HG03066 (cell line): Measurements from ENCODE around the gene MCMBP.
"Not testable (repeated sequence)": the region's sequence is repeated elsewhere in the genome, so short reads cannot be mapped to it uniquely, and the experiment has no call there.

Experiments
- ATAC-seq: cut with Tn5 transposase; IDR thresholded peaks from one replicate; pipeline ENCODE4 v1.9.1; 2021; ENCODE audit warnings: low read depth; ENCODE audit not compliant: unreplicated experiment

The MCMBP gene

DNA sequence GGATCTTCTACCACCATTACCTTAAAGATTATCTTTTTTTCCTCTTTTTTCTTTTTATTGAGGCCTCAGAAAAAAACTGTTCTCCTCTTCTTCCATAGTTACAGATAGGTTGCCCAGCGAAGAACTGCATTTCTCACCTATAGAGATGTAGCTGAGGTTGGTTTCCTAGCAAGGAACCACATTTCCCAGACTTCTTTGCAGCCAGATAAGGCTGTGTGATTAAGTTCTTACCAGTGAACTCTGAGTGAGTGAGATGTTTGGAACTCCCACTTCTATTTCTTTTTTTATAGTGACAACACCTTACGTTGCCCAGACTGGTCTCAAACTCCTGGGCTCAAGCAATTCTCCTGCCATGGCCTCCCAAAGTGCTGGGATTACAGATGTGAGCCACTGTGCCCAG is 5.9 kb upstream of the MCMBP start:
- ATAC-seq, result no peak

DNA sequence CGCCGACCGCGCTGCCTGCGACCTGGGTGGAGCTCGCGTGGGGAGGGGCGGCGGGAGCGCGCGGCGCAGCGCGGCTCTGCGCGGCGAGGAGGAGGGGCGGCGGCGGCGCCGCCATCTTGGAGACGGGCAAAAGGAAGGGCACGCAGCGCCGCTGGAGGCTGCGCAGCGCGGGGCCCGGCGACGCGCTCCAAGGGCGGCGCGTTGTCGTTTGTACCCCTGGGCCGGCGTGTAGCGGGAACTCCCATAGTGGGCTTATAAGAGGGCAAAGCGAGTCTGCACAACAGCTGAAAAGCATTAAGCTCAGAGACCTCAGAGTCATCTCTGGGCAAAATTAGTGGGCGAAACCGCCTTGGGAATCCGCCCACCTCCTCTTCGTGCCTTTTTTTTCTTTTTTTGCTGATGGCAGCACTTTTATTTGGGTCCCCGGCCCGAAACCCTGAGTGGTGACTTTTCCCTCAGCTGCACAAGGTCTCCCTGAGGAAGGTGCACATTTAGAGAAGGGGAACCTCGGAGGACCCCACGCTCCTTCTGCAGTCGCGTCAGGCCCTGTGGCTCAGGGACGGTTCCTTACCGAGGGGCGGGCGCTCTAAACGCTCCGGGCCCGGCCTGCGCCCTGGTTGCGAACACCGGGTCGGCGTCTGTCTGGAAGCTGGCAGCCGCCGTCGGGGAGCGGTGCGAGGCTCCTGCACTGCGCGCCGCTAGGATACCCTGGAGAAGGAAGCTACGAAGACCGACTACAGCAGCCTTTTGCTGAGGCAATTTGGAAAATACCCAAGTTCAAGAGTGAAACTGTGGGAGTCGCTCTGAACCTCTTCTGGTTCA is 428 bp upstream of the MCMBP start:
- ATAC-seq, result peak; percentile 86

DNA sequence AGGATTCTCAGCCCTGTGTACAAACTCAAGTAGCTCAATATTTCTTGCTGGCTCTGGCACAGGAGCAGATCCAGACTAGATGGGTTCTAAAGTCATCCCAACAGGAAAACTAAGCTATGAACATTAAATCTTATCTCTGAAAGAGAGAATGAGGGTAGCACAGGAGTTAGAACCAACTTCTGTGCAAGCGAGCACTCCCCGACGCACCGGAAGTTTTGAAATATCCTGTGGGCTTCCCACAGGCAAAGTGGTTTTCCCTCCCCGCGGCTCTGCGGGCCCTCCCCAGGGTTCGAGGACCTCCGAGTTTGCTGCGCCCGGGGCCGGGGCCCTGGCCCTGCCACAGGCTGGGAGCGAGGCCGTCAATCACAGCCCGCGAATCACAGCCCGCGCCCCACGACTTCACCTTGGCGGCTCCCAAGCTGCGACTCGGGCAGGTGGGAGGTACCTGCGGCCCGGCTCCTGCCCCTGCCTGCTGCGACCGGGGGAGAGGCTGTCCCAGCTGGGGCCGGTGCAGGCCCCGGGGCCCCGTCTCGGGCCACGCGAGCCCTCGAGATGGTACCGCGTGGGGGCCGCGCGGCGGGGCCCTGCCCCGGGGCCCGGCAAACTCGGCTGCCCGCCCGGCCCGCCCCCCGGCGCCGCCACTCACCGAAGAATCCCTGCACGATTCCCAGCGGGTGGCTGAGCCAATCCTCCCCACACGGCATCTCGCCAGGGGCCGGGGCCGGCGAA is 598 bp downstream of the MCMBP start:
- ATAC-seq, result peak; percentile 29

DNA sequence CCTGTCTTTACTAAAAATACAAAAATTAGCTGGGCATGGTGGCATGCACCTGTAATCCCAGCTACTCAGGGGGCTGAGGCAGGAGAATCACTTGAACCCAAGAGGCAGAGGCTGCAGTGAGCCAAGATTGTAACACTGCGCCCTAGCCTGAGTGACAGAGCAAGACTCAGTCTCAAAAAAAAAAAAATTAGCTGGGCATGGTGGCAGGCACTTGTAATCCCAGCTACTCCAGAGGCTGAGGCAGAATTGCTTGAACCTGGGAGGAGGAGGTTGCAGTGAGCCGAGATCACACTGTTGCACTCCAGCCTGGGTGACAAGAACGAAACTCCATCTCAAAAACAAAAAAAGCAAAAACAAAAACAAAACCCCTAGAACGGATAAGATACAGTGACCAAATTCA is 3.2 kb downstream of the MCMBP start:
- ATAC-seq, result not testable (repeated sequence)

DNA sequence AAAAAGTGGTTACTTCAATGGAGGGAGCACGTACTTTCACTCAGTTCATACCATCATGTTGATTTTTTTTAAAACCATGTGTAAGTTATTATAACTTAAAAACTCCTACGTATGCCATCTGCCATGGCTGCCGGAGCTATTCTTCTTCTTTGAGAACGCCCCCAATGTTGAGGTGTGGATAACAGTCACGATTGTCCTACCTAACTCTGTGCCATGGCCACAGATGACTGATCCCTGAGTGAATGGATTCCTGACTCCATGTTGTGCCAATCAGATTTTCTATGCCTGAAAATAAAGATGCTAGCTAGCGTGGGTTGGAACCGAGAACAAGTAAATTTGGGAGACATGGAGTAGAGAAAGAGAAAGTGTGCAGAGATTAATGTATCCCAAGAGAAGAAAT is 5.3 kb downstream of the MCMBP start:
- no peak for ATAC-seq

DNA sequence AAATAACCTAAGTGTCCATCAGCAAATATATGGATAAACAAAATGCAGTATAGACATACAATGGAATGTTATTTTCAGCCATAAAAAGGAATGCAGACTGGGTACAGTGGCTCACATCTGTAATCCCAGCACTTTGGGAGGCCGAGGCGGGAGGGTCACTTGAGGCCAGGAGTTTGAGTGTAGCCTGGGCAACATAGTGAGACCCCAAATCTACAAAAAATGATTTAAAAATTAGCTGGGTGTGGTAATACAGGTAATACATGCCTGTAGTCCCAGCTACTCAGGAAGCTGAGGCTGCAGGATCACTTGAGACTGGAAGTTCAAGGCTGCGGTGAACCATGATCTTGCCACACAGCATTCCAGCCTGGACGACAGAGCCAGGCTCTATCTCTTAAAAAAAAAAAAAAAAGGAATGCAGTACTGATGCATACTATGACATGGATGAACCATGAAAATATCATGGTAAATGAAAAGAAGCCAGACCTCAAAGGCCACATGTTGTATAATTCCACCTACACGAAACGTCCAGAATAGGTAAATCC is 6.9 kb downstream of the MCMBP start:
- ATAC-seq, result no peak

DNA sequence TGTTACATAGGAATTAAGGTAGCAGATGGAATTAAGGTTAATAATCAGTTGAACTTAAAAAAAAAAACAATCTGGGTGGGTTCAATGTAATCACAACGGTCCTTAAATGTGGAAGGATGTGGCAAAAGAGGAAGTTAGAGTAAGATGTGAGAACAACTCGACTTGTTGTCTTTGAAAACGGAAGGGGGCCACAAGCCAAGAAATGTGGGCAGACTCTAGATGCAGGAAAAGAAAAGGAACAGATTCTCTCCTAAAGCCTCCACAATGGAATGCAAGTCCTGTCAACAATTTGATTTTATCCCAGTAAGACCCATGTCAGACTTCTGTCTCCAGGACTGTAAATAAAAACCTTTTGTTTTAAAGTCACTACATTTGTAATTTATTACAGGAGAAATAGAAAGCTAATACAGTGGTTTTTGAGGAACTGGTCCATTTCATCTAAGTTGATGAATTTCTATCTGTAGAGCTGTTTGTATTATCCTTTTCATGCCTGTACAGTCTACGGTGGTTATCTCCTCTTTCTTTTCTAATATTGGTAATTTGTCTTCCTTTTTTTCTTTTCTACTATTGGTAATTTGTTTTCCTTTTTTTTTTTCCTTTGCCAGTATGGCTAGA is 8.6 kb downstream of the MCMBP start:
- ATAC-seq, result no peak

DNA sequence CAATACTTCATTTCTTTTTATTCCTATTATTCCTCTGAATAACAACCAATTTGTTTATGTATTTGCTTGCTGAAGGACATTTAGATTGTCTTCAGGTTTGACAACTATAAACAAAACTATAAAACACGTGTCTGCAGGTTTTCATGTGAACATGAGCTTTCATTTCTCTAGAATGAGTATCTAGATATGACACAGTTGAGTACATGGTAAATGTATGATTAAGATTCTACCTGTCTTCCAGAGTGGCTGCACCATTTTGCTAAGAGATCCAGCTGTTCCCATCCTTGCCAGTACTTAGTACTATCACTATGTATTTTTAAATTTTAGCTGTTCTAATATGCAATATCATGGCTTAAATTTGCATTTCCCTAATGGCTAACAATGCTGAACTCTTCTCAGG is 10.1 kb downstream of the MCMBP start:
- ATAC-seq, result no peak

DNA sequence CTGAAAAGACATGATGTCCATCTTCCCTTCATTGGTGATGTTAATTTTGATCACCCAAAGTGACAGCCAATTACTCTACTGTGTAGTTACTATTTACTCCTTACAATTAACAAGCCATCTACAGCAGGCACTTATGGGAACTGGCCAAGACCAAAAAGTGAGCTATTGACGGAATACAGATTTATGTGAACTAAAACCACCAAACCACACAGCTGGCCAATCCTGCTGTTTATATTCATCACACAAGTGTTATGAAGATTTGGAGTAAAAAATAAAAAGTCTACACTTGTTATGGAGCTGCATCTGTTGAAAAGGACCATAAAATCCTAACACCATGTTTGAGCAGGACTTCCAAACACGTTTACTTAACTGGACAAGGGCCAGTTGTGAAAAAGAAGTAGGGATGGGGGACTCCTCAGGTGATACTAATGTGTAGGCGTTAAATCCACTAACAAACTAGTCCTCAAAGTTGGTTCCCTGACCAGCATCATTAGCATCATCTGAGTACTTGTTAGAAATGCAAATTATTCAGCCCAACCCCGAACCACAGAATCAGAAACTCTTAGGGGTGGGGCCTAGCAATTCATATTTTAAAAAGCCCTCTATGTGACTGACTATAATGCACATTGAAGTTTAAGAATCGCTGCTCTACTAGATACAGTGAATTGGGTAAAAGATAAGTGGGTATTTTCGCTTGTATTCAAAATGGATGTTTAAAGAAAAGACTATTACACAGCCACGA is 11.6 kb downstream of the MCMBP start:
- no peak for ATAC-seq

DNA sequence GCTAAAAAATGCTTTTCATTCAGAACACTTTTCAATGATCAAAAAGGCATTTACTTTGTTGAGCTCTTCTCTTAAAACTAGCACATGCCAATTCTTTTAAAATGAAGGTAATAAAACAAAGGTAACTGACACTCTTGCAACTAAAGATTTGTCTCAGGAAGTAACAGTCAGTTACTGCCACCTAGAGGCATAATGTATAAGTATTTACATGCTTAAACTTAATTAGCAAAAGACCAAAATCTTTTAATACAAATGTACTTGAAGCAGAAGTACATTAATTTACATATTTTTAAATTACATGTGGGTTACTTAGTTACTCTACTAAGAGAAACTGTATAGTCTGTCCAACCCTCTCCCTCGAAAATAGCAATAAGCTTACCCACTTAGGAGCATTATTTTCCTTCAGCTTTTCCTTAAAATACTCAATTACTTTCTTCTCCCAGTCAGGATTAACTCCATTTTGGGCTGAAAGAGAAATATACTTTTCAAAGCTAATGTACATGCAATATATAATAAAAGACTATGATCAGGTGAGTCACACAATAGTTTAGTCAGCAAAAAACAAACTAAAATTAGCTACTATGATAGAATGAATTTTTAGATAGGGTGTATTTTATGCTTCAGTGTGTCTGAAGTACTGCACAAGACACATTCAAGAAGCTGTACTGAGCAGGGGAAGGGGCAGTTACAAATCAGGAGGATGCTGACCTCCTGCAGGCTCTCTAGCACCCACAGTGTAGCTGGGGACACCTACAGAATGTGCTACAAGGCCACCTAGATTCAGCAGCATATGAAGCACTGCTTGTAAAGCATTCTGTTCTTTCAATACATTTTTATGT is 13.0 kb downstream of the MCMBP start:
- ATAC-seq, result no peak

DNA sequence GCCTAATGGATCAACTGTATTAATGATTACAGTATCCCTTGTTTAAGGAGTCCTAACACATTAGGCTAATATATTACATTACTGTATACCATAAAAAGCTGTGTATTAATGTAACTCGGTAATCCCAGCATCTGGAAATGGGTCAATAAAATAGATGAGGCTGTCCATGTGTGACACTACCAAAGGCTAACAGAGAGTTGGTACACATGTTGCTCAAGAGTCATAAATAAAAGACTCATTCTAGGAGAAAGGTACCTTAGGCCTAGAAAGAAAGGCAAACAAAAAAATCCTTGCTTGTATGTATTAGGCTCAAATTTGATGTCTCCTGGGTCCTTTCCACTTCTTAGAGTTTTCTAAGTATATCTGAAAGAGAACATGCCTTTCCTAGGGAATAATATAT is 14.6 kb downstream of the MCMBP start:
- no peak for ATAC-seq

DNA sequence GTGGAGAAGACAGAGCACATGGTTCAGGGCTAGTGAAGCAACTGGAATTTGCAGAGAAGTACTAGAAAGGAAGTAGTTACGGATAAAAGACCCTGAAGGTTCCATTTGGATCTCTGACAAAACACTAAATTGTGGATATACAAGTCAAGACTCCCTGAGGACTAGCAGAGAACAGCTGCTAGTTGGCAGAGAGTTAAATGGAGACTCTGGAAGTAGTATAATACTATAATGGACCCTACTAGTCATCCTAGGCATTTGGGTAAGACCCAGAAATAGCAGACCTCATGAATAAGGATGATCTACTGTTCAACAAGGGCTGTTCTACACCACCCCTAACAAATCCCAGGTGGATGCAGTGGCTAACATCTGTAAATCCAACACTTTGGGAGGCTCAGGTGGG is 19.1 kb downstream of the MCMBP start:
- no peak for ATAC-seq

DNA sequence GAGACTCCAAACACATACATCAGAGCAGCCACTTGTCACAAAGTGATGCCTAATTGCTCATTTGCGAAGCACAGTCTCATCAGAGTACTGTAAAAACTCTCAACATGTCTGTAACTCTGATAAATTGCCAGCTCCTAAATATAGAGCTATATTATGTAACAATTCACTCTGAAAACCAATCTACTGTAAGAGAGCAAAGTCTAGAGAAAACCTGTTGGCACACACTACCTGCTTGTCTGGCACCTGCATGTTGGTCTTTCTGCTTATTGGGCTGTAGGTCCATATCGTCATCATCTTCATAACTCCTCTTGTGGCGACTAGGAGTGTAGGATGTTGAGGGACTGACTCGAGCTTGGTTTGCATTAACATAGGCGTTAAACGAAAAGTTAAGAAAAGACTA is 19.8 kb downstream of the MCMBP start:
- no peak for ATAC-seq

DNA sequence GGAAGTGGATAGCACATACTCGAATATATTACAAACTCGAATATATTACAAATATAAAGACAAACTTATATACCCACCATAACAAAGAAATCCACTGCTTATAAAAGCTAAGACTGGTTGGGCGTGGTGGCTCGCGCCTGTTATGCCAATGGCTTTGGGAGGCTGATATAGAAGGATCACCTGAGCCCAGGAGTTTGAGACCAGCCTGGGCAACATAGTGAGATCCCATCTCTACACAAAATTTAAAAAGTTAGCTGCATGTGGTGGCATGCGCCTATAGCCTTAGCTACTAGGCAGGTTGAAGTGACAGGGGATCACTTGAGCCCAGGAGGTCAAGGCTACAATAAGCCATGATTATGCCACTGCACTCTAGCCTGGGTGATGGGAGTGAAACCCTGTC is 20.4 kb downstream of the MCMBP start:
- no peak for ATAC-seq

DNA sequence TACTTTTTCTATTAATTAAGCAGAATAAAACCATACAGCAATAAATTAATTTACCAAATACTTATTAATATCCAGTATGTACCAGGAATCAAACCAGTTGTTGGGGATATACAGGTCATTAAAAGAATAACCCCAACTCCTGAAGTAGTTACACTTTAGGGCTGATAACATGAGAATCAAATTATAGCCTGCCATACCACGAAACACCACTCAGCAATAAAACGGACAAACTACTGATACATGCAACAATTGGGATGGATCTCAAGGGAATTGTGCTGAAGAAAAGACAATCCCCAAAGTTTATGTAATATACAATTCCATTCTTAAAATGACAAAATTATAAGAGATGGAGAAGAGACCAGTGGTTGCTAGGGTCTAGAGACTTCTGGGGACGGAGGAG is 22.7 kb downstream of the MCMBP start:
- no peak for ATAC-seq

DNA sequence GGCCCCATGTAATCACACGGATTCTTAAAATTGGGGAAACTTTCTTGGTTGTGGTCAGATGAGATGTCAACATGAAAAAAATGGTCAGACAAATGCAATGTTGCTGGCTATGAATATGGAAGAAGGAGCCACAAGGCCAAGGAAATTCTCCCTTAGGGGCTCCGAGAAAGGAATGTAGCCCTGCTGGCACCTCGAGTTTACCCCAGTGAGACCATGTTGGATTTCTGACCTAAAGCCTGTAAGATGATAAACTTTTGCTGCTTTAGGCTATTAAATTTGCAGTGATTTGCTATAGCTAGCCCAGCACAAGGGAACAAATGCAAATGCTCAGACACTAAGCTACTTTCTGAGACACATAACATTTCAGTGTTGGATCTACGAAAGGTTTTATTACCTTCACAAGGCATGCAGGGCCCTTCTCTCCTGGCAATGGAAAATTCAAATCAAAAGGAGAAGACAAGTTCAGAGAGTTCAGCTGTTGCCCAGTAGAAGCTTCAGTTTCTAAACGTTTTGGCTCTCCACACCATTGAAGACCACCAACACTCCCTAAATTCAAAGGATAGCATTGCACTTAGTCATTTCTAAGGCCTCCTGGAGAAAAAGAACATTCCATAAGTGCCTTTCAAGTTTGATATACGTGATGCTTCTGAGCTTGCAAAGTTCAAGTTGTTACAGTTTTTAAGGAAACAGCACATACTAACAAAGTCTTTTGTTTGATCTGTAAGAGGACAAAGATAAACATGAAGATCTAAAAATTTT is 23.4 kb downstream of the MCMBP start:
- ATAC-seq, result no peak

DNA sequence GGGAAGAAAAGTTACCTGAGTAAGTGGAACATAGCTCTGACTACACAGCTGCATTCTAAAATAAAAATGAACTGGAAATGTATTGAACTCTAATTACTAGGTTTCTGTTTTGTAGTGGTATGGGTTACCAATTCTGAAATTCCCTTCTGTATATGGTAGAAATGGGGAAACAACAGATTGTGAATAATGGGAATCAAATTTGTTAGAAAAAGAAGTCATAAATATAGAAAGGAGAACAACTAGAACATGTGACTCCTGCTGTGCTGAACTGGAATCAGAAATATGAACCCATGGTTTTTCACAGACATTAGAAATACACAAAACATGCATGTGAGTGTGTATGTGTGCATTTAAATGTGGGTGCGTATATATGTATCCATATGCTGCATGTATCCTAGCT is 27.0 kb downstream of the MCMBP start:
- ATAC-seq, result no peak

DNA sequence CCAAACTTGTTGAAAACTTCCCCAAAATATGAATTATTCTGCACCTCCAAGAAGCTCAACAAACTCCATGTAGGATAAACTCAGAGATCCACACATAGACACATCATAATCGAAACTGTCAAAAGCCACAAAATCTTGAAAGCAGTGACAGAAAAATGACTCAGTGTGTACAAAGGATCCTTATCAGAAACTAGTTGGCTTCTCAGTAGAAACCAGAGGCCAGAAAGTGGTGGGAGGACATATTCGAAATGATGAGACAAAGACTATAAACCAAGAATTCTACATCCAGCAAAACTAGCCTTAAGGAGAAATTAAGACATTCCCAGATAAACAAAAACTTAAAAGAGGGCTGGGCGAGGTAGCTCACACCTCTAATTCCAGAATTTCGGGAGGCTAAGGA is 38.5 kb downstream of the MCMBP start:
- ATAC-seq, result no peak

DNA sequence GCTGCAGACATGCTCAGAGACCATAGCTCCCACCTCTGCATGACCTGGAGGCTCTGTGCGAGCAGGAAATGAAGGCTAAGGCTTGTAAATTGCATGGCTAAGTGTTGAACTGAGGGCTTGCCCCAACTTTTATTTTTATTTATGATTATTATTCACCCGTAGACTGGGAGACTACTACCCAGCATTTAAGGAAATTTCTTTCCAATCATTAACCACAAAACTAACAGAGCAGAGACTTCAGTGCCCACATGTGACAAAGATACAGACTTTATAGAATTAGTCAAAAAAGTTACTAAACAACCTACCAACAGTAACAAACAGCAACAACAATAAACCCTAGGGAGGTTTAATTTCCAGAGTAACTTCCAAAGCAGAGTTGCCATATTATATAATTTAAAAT is 39.7 kb downstream of the MCMBP start:
- ATAC-seq, result no peak
